Raji (cell line): ENCODE data around the gene OSBPL9.

ENCODE experiments used
- POLR2A ChIP-seq: IDR thresholded peaks from 2 replicates; pipeline ENCODE4 v1.6.1; 2011; ENCODE audit warnings: low read depth, low read length, control low read depth; ENCODE audit not compliant: insufficient read depth

The OSBPL9 gene

GRCh38 chr1:51643362-51643761 lies 26.5 kb downstream of the OSBPL9 start:
- no peak for TF ChIP-seq POLR2A

GRCh38 chr1:51644020-51644419 lies 27.1 kb downstream of the OSBPL9 start:
- no peak for TF ChIP-seq POLR2A

GRCh38 chr1:51644533-51645197 lies 27.8 kb downstream of the OSBPL9 start:
- no peak for TF ChIP-seq POLR2A

GRCh38 chr1:51648180-51649109 lies 31.6 kb downstream of the OSBPL9 start:
- TF ChIP-seq POLR2A = no peak

- TF ChIP-seq POLR2A = no peak
Observed at GRCh38 chr1:51649593-51650091, 32.8 kb downstream of the OSBPL9 start.

GRCh38 chr1:51650198-51650597 lies 33.3 kb downstream of the OSBPL9 start:
- no peak for TF ChIP-seq POLR2A

GRCh38 chr1:51651552-51651942 lies 34.7 kb downstream of the OSBPL9 start:
- no peak for TF ChIP-seq POLR2A

GRCh38 chr1:51652599-51652998 lies 35.7 kb downstream of the OSBPL9 start:
- TF ChIP-seq POLR2A = no peak

GRCh38 chr1:51653127-51653526 lies 36.2 kb downstream of the OSBPL9 start:
- no peak for TF ChIP-seq POLR2A

- TF ChIP-seq POLR2A = no peak
Observed at GRCh38 chr1:51654000-51654399, 37.1 kb downstream of the OSBPL9 start.

GRCh38 chr1:51656374-51656773 lies 39.5 kb downstream of the OSBPL9 start:
- no peak for TF ChIP-seq POLR2A

- TF ChIP-seq POLR2A = no peak
Observed at GRCh38 chr1:51660580-51660979, 43.7 kb downstream of the OSBPL9 start.

- no peak for TF ChIP-seq POLR2A
Observed at GRCh38 chr1:51661081-51661518, 44.2 kb downstream of the OSBPL9 start.

GRCh38 chr1:51663105-51663504 lies 46.2 kb downstream of the OSBPL9 start:
- no peak for TF ChIP-seq POLR2A

GRCh38 chr1:51663721-51664120 lies 46.8 kb downstream of the OSBPL9 start:
- no peak for TF ChIP-seq POLR2A
